Endothelial cell of umbilical vein (primary cell): ENCODE data around the gene CLEC4A. TPM values are rescaled to one million over a fixed set of nuclear protein-coding genes. Genes with fewer than 3 reads are reported as not detected.

Experiments
- BruUV-seq: library from RNA; stranded (reverse); fragments of 400-500 nt; replicated peaks from 2 replicates; lab custom pipeline; 2021; lab: Mats Ljungman, UMichigan
- CTCF ChIA-PET: fragments of 300-600, 350-600 bp; sonication (Branson Sonifier 250); formaldehyde crosslinking; loops from one replicate; lab custom pipeline; 2021; ENCODE audit warnings: antibody characterized with exemption, inconsistent platforms; lab: Charles Lee
- POLR2A ChIA-PET: fragments of 300-600, 350-600 bp; sonication (Branson Sonifier 250); formaldehyde crosslinking; loops from one replicate; lab custom pipeline; 2021; ENCODE audit warnings: antibody characterized with exemption, inconsistent platforms; lab: Charles Lee
- DNase-seq: peaks from one replicate; pipeline ENCODE4 v3.0.0-alpha.2; 2011; ENCODE audit warnings: low read depth, low spot score
- FAIRE-seq: peaks from 2 replicates; lab custom pipeline; 2011; peaks lifted over from hg19 to GRCh38; lab: Jason Lieb, UNC
- H2AFZ ChIP-seq: 2 replicates; pipeline ENCODE4 v1.6.0; 2012; ENCODE audit warnings: low read depth, low read length, control low read depth, inconsistent platforms
- H3K27ac ChIP-seq: 2 replicates; pipeline ENCODE4 v1.5.1; 2011; ENCODE audit warnings: low read depth, mild to moderate bottlenecking, control low read depth, low read length, moderate library complexity; ENCODE audit not compliant: insufficient read depth
- H3K27me3 ChIP-seq, 2 experiments: 2 replicates each; pipeline versions ENCODE4 v1.6.0 to v1.6.1; 2011; ENCODE audit warnings: low read length in 2 of 2, mixed read lengths in 1 of 2; ENCODE audit not compliant: control insufficient read depth in 2 of 2, insufficient read depth in 2 of 2
- H3K36me3 ChIP-seq, 2 experiments: 2 replicates in 1 of 2; 3 replicates in 1 of 2; pipeline ENCODE4 v1.5.1; 2011; ENCODE audit warnings: low read length in 2 of 2, mild to moderate bottlenecking in 1 of 2, moderate library complexity in 1 of 2; ENCODE audit not compliant: control insufficient read depth in 2 of 2, insufficient read depth in 2 of 2; ENCODE audit errors: extremely low read depth in 1 of 2
- H3K4me1 ChIP-seq: 3 replicates; pipeline ENCODE4 v1.5.1; 2011; ENCODE audit warnings: mild to moderate bottlenecking, low read length; ENCODE audit not compliant: control insufficient read depth, insufficient read depth; ENCODE audit errors: extremely low read depth
- H3K4me2 ChIP-seq: 2 replicates; pipeline ENCODE4 v1.6.1; 2011; ENCODE audit warnings: low read length, control low read depth, mixed read lengths; ENCODE audit not compliant: insufficient read depth
- H3K4me3 ChIP-seq, 3 experiments: fragments of 200-600 bp in 1 of 3; sonication (generic), shearing (Covaris generic) in 1 of 3; replicated peaks in 1 of 3; 2 replicates each; pipeline ENCODE4 v1.5.1; 2011 to 2016; ENCODE audit warnings: control low read depth in 3 of 3, low read length in 3 of 3, mild to moderate bottlenecking in 2 of 3, inconsistent platforms in 1 of 3, low read depth in 1 of 3, moderate library complexity in 1 of 3; ENCODE audit not compliant: insufficient read depth in 1 of 3
- H3K79me2 ChIP-seq: 2 replicates; pipeline ENCODE4 v1.6.0; 2012; ENCODE audit warnings: low read length, inconsistent platforms; ENCODE audit not compliant: control insufficient read depth, insufficient read depth
- H3K9ac ChIP-seq: replicated peaks from 2 replicates; pipeline ENCODE3; 2011; ENCODE audit warnings: low read length, control low read depth; ENCODE audit not compliant: insufficient read depth; ENCODE audit errors: extremely low read depth
- H3K9me1 ChIP-seq: replicated peaks from 3 replicates; pipeline ENCODE4 v1.6.0; 2011; ENCODE audit warnings: mild to moderate bottlenecking, low read length; ENCODE audit not compliant: control insufficient read depth, insufficient read depth; ENCODE audit errors: extremely low read depth
- H3K9me3 ChIP-seq: replicated peaks from 2 replicates; pipeline ENCODE4 v1.5.1; 2012; ENCODE audit warnings: low read length, inconsistent platforms; ENCODE audit not compliant: control insufficient read depth, insufficient read depth
- H4K20me1 ChIP-seq: replicated peaks from 2 replicates; pipeline ENCODE3; 2011; ENCODE audit warnings: mild to moderate bottlenecking, low read length; ENCODE audit not compliant: control insufficient read depth, insufficient read depth; ENCODE audit errors: extremely low read depth
- EZH2 ChIP-seq: IDR thresholded peaks from 2 replicates; pipeline ENCODE4 v1.6.1; 2012; ENCODE audit warnings: borderline replicate concordance, low read depth, mild to moderate bottlenecking, moderate library complexity, low read length, inconsistent platforms; ENCODE audit not compliant: severe bottlenecking
- FOS ChIP-seq: IDR thresholded peaks from 2 replicates; pipeline ENCODE4 v1.6.1; 2011; ENCODE audit warnings: mild to moderate bottlenecking, low read length, moderate library complexity, borderline replicate concordance; ENCODE audit not compliant: insufficient read depth
- GATA2 ChIP-seq: IDR thresholded peaks from 2 replicates; pipeline ENCODE4 v1.7.0; 2011; ENCODE audit warnings: low read depth, mild to moderate bottlenecking, moderate library complexity, mixed read lengths, low read length; ENCODE audit not compliant: insufficient read length, insufficient read depth
- JUN ChIP-seq: IDR thresholded peaks from 2 replicates; pipeline ENCODE4 v1.6.1; 2011; ENCODE audit warnings: borderline replicate concordance, low read depth; ENCODE audit not compliant: insufficient read length, insufficient read depth
- MYC ChIP-seq: IDR thresholded peaks from one replicate; pipeline ENCODE4 v1.6.1; 2011; ENCODE audit warnings: mild to moderate bottlenecking, low read depth, low read length
- POLR2A ChIP-seq: IDR thresholded peaks from 2 replicates; pipeline ENCODE4 v1.6.1; 2012; ENCODE audit warnings: low read depth, mild to moderate bottlenecking, control low read depth, low read length
- POLR2AphosphoS5 ChIP-seq: IDR thresholded peaks from 2 replicates; pipeline ENCODE4 v1.6.1; 2012; ENCODE audit warnings: low read depth, mild to moderate bottlenecking, control low read depth, low read length, moderate library complexity; ENCODE audit not compliant: insufficient read depth
- dilution Hi-C: fragments of 300-500 bp; cut with MboI; formaldehyde crosslinking; loops from one replicate; pipeline ENCODE4 v1.15.0; 2019; ENCODE audit warnings: low sequenced_read_pairs; ENCODE audit not compliant: extremely low pct_ligation_motif_present
- intact Hi-C: fragments of 100-400 bp; cut with micrococcal nuclease; formaldehyde crosslinking; loops from one replicate; pipeline ENCODE4 v1.10.0; 2022
- polyA plus RNA-seq, 4 experiments: library from polyadenylated mRNA; depleted of rRNA in 3 of 4; stranded (reverse) in 3 of 4; unstranded in 1 of 4; fragments of >200 nt; gene quantifications; 2 replicates each; pipeline versions ENCODE4 v1.2.1 to v1.2.3, GENCODE V29; 2011 to 2012; ENCODE audit warnings: missing spikeins in 1 of 4
- total RNA-seq: library from RNA; stranded (reverse); gene quantifications from 2 replicates; pipeline ENCODE4 v1.2.3, GENCODE V29; 2021
- TF ChIP-seq, protein P1 (sequence below), 2 donors: IDR thresholded peaks; 1 replicate in 1 of 2; 2 replicates in 1 of 2; pipeline ENCODE4 v1.5.1; 2011; ENCODE audit warnings: low read length in 2 of 2, mild to moderate bottlenecking in 2 of 2, moderate library complexity in 2 of 2, control low read depth in 1 of 2, inconsistent platforms in 1 of 2, low read depth in 1 of 2; ENCODE audit not compliant: insufficient read depth in 1 of 2; ENCODE audit errors: extremely low read depth in 1 of 2
- TF ChIP-seq, protein P2 (sequence below): IDR thresholded peaks from 2 replicates; pipeline ENCODE4 v1.6.1; 2011; ENCODE audit not compliant: insufficient read depth, insufficient read length

The CLEC4A gene
- total and polyA plus RNA-seq, 2 donors (not counting 3 experiments of a cell fraction or from before 2014, with no cell fraction given), result 0.52 to 0.86 TPM

DNA sequence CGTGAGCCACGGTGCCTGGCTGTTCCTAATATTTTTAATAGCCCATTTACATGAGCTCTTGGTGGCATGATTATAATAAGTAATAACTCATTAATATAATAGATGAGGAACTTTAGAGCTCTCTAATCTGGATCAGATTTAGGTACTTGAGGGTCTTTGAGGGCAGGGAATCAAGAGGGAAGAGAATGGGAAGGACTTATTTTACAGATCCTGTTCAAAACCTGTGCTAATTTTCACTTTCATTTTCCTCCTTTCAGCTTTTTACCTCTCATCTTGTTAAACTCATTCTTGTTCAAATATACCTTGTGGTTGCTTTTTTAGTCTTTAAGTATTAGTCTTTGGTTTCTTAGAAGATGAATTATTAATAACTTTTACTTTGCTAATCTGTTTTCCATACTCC lies 35.8 kb upstream of the CLEC4A start:
- dilution Hi-C loops, result no loop called here
- CTCF ChIA-PET, result interaction anchor here (1.2 to 2.5 kb wide), 3 partner anchors 9 to 144 kb away, joined by 3 to 11 read pairs (median 3); no protein-coding TSS in a partner anchor
- Histone ChIP-seq H2AFZ (no peak overlapping the region), H3K9ac (no peak overlapping the region), H3K36me3 (peaks cover 13 to 15% of the 10 kb centered on the region in 2 experiments), H3K9me3 (no peaks in the 10 kb centered on the region), H3K9me1 (no peaks in the 10 kb centered on the region), H3K4me3 (no peak overlapping the region), H3K4me2 (no peak overlapping the region), H3K79me2 (peaks cover 36% of the 10 kb centered on the region), H3K27ac (no peak overlapping the region), H4K20me1 (peaks cover 2% of the 10 kb centered on the region), H3K27me3 (no peaks in the 10 kb centered on the region), H3K4me1 (peaks cover 6% of the 10 kb centered on the region)
- DNase-seq, result no peak
- POLR2A ChIA-PET, result no interaction called here
- intact Hi-C loops, result no loop called here
- FAIRE-seq, result no peak
- TF ChIP-seq POLR2A (no peak), JUN (no peak), MYC (no peak), GATA2 (no peak), FOS (no peak), POLR2AphosphoS5 (no peak), EZH2 (no peak)
- TF ChIP-seq, protein P1, sequence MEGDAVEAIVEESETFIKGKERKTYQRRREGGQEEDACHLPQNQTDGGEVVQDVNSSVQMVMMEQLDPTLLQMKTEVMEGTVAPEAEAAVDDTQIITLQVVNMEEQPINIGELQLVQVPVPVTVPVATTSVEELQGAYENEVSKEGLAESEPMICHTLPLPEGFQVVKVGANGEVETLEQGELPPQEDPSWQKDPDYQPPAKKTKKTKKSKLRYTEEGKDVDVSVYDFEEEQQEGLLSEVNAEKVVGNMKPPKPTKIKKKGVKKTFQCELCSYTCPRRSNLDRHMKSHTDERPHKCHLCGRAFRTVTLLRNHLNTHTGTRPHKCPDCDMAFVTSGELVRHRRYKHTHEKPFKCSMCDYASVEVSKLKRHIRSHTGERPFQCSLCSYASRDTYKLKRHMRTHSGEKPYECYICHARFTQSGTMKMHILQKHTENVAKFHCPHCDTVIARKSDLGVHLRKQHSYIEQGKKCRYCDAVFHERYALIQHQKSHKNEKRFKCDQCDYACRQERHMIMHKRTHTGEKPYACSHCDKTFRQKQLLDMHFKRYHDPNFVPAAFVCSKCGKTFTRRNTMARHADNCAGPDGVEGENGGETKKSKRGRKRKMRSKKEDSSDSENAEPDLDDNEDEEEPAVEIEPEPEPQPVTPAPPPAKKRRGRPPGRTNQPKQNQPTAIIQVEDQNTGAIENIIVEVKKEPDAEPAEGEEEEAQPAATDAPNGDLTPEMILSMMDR (IDR thresholded peaks at IDR 0.05; ENCODE audit: extremely low read depth in 1 of 2, insufficient read depth in 1 of 2, low read depth in 1 of 2, low read length in 2 of 2), result no peak
- TF ChIP-seq, protein P2, sequence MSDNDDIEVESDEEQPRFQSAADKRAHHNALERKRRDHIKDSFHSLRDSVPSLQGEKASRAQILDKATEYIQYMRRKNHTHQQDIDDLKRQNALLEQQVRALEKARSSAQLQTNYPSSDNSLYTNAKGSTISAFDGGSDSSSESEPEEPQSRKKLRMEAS, result no peak
- no TSS peak for BruUV-seq
